OCI-LY1 (cell line): ENCODE results near the gene ZNF831.

Source experiments
- EZH2 ChIP-seq: fragments of 200-600 bp; sonication (generic), shearing (Covaris generic); IDR thresholded peaks from 2 replicates; pipeline ENCODE4 v1.8.0; 2017; ENCODE audit warnings: borderline replicate concordance, mixed run types, mild to moderate bottlenecking, antibody characterized with exemption, low read length, moderate library complexity, mixed read lengths
- TF ChIP-seq, protein P1 (sequence below): fragments of 200-600 bp; sonication (generic), shearing (Covaris generic); IDR thresholded peaks from 2 replicates; pipeline ENCODE4 v1.5.1; 2017; ENCODE audit warnings: mild to moderate bottlenecking, antibody characterized with exemption, low read length, moderate library complexity, mixed read lengths

DNA sequence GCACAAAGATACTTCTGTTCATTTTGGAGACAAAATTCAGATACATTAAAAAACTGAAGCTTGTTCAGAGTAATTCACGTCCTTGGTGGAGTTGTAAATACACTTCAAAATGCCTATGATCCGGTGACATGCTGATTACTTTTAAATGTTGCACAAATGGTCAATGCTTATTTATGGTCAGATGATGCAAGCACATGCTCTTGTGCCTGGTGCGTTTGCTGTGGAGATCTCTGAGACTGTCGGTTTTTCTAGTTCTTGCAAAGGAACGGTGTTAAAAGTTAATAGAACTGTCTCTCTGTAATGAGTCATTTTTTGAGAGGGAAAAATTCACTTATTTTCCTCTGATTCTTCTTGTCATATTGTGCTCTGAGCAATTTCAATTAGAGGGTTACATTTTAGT, 91.6 kb downstream of the ZNF831 start:
- TF ChIP-seq EZH2 = no peak
- TF ChIP-seq, protein P1, sequence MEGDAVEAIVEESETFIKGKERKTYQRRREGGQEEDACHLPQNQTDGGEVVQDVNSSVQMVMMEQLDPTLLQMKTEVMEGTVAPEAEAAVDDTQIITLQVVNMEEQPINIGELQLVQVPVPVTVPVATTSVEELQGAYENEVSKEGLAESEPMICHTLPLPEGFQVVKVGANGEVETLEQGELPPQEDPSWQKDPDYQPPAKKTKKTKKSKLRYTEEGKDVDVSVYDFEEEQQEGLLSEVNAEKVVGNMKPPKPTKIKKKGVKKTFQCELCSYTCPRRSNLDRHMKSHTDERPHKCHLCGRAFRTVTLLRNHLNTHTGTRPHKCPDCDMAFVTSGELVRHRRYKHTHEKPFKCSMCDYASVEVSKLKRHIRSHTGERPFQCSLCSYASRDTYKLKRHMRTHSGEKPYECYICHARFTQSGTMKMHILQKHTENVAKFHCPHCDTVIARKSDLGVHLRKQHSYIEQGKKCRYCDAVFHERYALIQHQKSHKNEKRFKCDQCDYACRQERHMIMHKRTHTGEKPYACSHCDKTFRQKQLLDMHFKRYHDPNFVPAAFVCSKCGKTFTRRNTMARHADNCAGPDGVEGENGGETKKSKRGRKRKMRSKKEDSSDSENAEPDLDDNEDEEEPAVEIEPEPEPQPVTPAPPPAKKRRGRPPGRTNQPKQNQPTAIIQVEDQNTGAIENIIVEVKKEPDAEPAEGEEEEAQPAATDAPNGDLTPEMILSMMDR = no peak
